A549 treated with dexamethasone at 1 μM for 4 hours (cell line): ENCODE measurements around the gene AGPAT1. TPM values are rescaled to one million over a fixed set of nuclear protein-coding genes. Genes with fewer than 3 reads are reported as not detected.

Experiments used
- total RNA-seq: library from RNA; stranded (reverse); fragments of 200-300 nt; extraction: Qiagen RNA extraction; gene quantifications from 5 replicates; pipeline ENCODE4 v1.2.3, GENCODE V29; 2022

Gene AGPAT1
- 32.1 to 44.9 TPM (median 44.4 TPM) in 5 replicates for total RNA-seq

GRCh38 chr6:32175711-32176475 is at the start of gene AGPAT1:
AGPAT1 (minus strand) TSS chr6:32176084; CDS start chr6:32171496, 4,588 bp downstream.

GRCh38 chr6:32223258-32224235 is 47.7 kb upstream of the AGPAT1 start, which contains the start of gene NOTCH4:
NOTCH4 (minus strand) TSS chr6:32224067; CDS start chr6:32223928, 139 bp downstream.

DNA sequence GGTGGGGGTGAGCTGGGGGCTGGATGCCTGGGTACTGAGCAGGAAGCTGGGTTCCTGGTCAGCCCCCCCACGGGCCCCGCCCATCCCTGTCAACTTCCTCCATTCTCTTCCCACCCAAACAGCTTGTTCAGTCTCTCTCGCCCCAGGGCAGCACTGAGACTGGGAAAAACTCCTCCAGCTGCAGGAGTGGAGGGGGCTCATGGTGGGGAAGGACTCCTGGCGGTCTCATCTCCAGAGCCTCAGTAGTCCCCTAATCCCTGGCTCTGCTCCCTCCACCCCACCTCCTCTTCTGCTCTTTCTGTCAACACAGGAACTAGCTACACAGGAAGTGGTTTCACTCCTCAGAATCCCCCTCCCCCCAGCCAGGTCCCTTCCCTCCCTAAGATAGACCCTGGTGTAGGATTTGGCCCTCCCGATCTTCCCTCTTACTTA is 16.7 kb upstream of the AGPAT1 start, which contains the start of gene GPSM3:
GPSM3 (minus strand) TSS at position 36 of the 432 bp plus-strand sequence. CDS start 130 bp downstream, outside the sequence.

DNA sequence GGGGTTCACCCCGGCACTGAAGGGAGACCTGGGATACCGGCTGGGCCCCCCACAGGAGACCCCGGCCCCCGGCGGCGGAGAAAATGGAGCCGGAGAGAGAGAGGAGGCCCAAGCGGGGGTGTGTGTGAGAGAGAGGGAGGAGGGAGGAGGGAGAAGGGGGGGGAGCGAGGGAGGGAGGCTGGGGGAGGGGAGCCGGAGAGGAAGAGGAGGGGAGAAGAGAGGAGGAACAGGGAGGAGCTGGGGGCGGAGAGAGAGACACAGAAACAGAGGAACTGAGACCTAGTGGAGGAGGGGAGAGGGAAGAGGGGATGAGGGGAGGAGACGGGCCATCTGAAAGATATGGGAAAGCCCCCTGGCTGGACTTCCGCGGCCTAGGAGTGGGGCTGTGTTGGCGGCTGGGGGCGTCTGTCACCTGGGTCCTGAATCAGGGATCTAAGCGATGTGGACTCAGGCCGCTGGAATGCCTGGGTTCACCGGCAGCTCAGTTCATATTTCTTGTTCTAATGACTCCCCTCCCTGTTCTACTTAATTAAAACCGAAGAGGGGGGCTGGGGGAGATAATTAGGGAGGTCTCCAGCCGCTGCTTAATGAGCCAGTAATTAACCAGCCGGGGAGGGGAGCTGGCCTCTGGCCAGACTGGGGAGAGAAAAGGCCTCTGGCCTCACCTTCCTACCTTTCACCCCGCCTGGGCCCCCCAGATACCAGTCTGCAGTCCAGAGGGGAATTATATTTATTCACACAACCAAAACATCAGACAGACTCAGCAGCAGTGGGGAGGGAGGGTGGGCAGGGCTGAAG is 14.4 kb upstream of the AGPAT1 start, which contains the start of gene PBX2:
PBX2 (minus strand) TSS at position 149 of the 798 bp plus-strand sequence. CDS start 287 bp downstream, outside the sequence.

GRCh38 chr6:32184084-32184640 is 8.3 kb upstream of the AGPAT1 start, which contains the start of gene AGER:
AGER (minus strand) TSS chr6:32184253; CDS start chr6:32184222, 31 bp downstream.

GRCh38 chr6:32177788-32178546 is 2.1 kb upstream of the AGPAT1 start, which contains the start of gene RNF5:
RNF5 (plus strand) TSS chr6:32178405; CDS start chr6:32178512, 107 bp downstream.

DNA sequence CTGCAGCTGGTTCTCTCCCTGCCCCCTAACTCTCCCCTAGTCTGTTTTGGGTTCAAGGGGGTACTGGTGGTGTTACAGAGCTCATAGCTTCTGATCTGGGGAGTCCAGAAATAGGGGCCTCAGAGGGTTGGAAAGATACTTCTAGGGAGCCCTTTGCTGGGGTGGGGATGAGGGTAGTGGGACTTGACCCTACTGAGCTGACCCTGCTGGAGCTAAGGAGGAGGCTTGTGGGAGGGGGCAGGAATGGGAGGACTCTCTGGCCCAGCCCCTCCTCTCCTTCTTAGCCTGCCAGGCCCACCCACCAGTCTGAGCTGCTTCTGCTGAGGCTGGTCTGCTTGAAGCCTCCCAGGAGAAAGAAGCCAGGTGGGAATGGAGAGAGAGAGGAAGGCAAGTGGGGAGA is 11.6 kb downstream of the AGPAT1 start, which contains the start of gene EGFL8:
EGFL8 (plus strand) TSS at position 301 of the 400 bp plus-strand sequence. CDS start 1,571 bp downstream, outside the sequence.

DNA sequence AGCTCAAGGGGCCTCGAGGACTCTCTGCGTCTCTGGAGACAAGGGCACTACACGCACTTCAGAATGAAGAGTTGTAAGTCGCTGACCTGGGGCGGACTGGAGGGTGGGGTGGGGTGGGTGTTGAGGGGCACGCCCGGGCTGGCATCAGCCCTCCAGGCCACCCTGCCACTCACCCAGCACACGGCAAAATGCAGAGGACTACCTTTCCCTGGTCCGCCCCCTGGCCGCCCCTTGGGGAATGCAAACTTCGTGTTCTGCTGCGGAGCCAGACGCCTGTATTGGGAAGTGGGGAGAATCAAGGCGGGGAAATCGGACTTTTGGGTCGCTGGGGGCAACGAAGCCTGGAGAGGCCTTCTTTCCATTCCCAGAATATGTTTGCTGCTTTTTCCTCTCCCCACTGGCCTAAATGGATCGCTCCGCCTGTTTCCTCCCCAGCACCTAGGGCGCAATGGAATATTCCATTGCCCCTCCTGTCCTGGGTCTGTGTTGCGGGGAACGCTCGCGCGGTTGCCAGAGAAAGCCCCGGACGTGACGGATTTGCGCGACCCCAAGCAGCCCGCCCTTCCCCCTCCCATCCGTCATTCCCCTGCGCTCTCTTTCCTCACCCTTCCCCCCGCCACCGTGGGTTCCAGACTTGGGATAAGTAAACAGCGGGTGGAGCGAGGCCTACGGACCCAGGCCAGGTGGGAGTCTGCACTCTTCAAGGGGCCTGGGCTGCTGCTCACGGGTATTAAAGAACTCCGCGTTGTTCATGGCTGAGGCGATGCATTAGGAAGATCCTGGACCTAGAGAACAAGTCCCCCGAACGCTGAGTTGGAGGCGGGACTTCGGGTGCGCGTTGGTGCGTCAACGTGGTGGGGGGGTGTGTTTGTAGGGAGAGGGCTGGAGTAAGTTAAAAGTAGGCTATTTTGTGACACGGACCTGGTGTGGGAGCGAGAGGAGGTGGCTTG is 22.0 kb downstream of the AGPAT1 start, which contains the start of gene PPT2:
PPT2 (plus strand) TSS at position 578 of the 950 bp plus-strand sequence. CDS start 454 bp downstream, outside the sequence.

DNA sequence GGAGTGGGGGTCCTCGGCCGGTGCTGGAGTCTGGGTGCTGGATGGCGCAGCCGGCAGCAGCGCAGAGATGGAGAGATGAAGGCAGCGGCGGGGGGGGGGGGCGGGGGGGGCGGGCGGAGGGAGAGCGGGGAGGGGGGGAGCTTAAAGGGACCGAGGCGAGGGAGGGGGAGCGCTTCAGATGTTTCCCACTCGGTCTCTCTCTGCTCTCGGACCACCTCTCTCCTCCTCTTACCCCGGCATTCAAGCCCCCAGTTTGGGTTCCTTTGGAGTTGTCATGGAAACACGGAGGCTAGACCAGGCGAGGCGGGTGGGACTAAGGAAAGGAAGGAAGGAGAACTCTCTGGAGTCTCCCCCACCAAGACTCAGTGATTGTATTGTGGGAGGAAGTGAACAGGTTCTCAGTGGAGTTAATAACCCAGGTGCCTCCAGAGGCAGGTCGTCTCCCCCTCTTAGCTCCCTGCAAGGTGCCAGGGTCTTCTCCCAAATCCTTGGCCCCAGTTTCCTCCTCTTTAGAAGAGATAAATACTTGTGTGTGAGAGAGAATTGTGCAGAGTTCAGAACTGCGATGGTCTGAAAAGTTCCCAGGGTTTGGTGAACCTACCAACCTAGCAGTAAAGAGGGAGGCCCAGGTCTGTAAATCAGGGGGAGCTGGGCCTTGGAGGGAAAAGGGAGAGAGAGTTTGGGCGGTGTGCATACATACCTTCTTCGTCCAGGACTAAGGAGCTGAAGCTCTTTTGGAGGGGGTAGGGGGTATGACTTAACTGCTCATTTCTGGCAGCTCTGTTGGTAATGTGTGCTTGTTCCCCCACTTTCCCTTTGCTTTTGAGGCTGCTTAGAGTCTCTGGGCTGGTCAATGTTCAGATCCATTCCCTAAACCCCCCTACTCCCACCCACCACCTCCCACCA is 23.8 kb downstream of the AGPAT1 start, which contains the start of gene PRRT1:
PRRT1 (minus strand) TSS at position 77 of the 906 bp plus-strand sequence. CDS start 112 bp downstream, outside the sequence.

DNA sequence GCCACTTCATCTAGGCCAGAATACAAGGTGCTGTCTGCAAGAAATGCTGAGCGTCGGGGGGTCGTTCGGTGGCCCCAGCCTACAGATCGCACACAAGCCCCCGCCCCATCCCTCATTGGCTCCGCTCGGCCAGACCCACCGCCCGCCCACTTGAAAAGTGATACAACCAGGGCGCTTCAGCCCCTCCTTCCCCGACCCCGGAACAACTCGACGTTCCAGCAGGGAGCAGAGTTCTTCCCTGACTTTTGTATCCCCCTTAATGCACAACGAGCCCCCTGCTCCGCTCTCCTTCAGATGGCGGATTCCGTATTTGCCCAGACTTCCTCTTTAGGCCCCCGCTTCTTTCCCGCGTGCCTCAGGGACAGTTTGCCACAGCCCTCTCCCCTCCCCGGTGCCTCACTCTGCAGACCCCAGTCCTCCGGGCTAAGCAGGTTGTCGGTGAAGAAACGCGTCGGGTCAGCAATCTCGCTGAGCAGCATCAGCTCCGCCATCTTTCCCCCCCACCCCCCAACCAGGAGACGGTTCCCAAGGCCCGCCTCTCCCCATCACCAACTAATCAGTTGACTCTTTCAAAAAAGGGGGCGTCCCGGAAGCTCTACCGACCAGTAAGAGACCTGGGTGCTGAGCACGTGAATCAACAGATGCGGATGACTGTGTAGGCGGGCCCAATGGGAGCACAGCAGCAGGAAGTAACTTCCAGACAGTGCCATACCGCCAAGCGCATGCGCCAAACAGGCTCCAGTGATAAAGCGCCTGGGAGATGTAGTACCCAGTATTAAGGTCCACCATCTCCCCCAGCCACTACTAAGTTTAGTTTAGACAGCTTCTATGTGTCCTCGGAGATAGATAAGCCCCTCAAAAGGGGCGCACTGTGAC is 47.9 kb downstream of the AGPAT1 start, which contains the start of gene ATF6B:
ATF6B (minus strand) TSS at position 530 of the 876 bp plus-strand sequence; CDS start at position 491, 39 bp downstream.

Other genes starting within 250 kb of the AGPAT1 start
- 0.27 to 0.40 TPM (median 0.30 TPM) in 5 replicates for gene C2, start 248.4 kb downstream of the AGPAT1 start, total RNA-seq
- gene CFB, start 230.0 kb downstream of the AGPAT1 start, total RNA-seq = 1.4 to 2.1 TPM (median 1.6 TPM) in 5 replicates
- gene NELFE, start 217.1 kb downstream of the AGPAT1 start, total RNA-seq = 81.5 to 99.5 TPM (median 85.1 TPM) in 5 replicates
- gene SKIC2, start 216.9 kb downstream of the AGPAT1 start, total RNA-seq = 17.5 to 26.7 TPM (median 23.7 TPM) in 5 replicates
- gene DXO, start 203.9 kb downstream of the AGPAT1 start, total RNA-seq = 10.3 to 12.9 TPM (median 12.5 TPM) in 5 replicates
- 0.63 to 1.2 TPM (median 0.89 TPM) in 5 replicates for gene C4A, start 194.0 kb downstream of the AGPAT1 start, total RNA-seq
- gene C4B, start 161.3 kb downstream of the AGPAT1 start, total RNA-seq = 0.47 to 0.90 TPM (median 0.64 TPM) in 5 replicates
- gene CYP21A2, start 137.7 kb downstream of the AGPAT1 start, total RNA-seq = 0.09 TPM in 1 of 5 replicates, not detected in the others
- 0.33 to 0.85 TPM (median 0.53 TPM) in 5 replicates for gene TNXB, start 66.7 kb downstream of the AGPAT1 start, total RNA-seq
- 23.7 to 36.6 TPM (median 35.8 TPM) in 5 replicates for gene ATF6B, start 47.8 kb downstream of the AGPAT1 start, total RNA-seq
- 6.5 to 7.7 TPM (median 6.9 TPM) in 5 replicates for gene FKBPL, start 45.8 kb downstream of the AGPAT1 start, total RNA-seq
- 0.35 to 1.1 TPM (median 0.68 TPM) in 5 replicates for gene PRRT1, start 24.1 kb downstream of the AGPAT1 start, total RNA-seq
- gene PPT2, start 21.9 kb downstream of the AGPAT1 start, total RNA-seq = 7.1 to 9.4 TPM (median 9.0 TPM) in 5 replicates
- gene EGFL8, start 11.5 kb downstream of the AGPAT1 start, total RNA-seq = 0.70 to 2.2 TPM (median 1.5 TPM) in 5 replicates
- 32.0 to 43.1 TPM (median 40.9 TPM) in 5 replicates for gene RNF5, start 2.3 kb upstream of the AGPAT1 start, total RNA-seq
- 0.47 to 1.8 TPM (median 1.4 TPM) in 5 replicates for gene AGER, start 8.2 kb upstream of the AGPAT1 start, total RNA-seq
- 13.5 to 18.9 TPM (median 17.2 TPM) in 5 replicates for gene PBX2, start 14.1 kb upstream of the AGPAT1 start, total RNA-seq
- gene GPSM3, start 16.6 kb upstream of the AGPAT1 start, total RNA-seq = 0.26 to 0.48 TPM (median 0.36 TPM) in 5 replicates
- gene NOTCH4, start 48.0 kb upstream of the AGPAT1 start, total RNA-seq = 0.59 to 0.98 TPM (median 0.75 TPM) in 5 replicates
- gene TSBP1, start 195.8 kb upstream of the AGPAT1 start, total RNA-seq = not detected in 5 replicates
- not detected in 5 replicates for gene BTNL2, start 231.1 kb upstream of the AGPAT1 start, total RNA-seq